GM12878 (cell line): ENCODE measurements around the gene TTLL11. TPM values are rescaled to one million over a fixed set of nuclear protein-coding genes. Genes with fewer than 3 reads are reported as not detected.

ENCODE experiments used
- ATAC-seq: fragments of 200-7000 bp; cut with Tn5 transposase; 3 replicates; pipeline ENCODE4 v1.9.1; 2020; ENCODE audit warnings: mild to moderate bottlenecking, moderate library complexity
- BruUV-seq: library from RNA; stranded (reverse); fragments of 400-500 nt; replicated peaks from 2 replicates; lab custom pipeline; 2021; lab: Mats Ljungman, UMichigan
- CTCF ChIA-PET: fragments of 300-600 bp; sonication (Branson Sonifier 250); formaldehyde crosslinking; extraction: SDS; loops from one replicate; lab custom pipeline; 2021; ENCODE audit warnings: inconsistent platforms; lab: Yijun Ruan, JAX
- POLR2A ChIA-PET: fragments of 350-600 bp; formaldehyde crosslinking; extraction: SDS; loops from one replicate; lab custom pipeline; 2021; ENCODE audit warnings: inconsistent platforms; lab: Charles Lee
- RAD21 ChIA-PET: fragments of 300-600 bp; sonication (Branson Sonifier 250); formaldehyde crosslinking; loops from one replicate; lab custom pipeline; 2023; ENCODE audit warnings: antibody characterized with exemption; ENCODE audit not compliant: unreplicated experiment; lab: Charles Lee
- SMC1A ChIA-PET: fragments of 300-600 bp; sonication (Branson Sonifier 250); formaldehyde crosslinking; loops from one replicate; lab custom pipeline; 2023; ENCODE audit not compliant: unreplicated experiment, uncharacterized antibody; lab: Charles Lee
- DNase-seq: peaks from one replicate; pipeline ENCODE4 v3.0.0-alpha.2; 2011; ENCODE audit warnings: low read depth, low spot score
- FAIRE-seq: peaks from 3 replicates; lab custom pipeline; 2011; peaks lifted over from hg19 to GRCh38; lab: Jason Lieb, UNC
- H2AFZ ChIP-seq: 2 replicates; pipeline ENCODE4 v1.6.0; 2011; ENCODE audit warnings: low read depth, low read length, control low read depth; ENCODE audit not compliant: control insufficient read depth
- H3K27ac ChIP-seq: 2 replicates; pipeline ENCODE4 v1.5.1; 2011; ENCODE audit warnings: control low read depth; ENCODE audit not compliant: control insufficient read depth, insufficient read depth
- H3K27me3 ChIP-seq, 2 experiments: replicated peaks in 1 of 2; 2 replicates each; pipeline versions ENCODE4 v1.6.0 to v1.6.1; 2011; ENCODE audit warnings: low read length in 1 of 2; ENCODE audit not compliant: control insufficient read depth in 2 of 2, insufficient read depth in 2 of 2
- H3K36me3 ChIP-seq, 2 experiments: 2 replicates each; pipeline ENCODE4 v1.5.1; 2011; ENCODE audit warnings: low read length in 1 of 2; ENCODE audit not compliant: control insufficient read depth in 2 of 2, insufficient read depth in 2 of 2
- H3K4me1 ChIP-seq: 2 replicates; pipeline ENCODE4 v1.6.1; 2011; ENCODE audit warnings: mild to moderate bottlenecking, low read length, moderate library complexity, mixed read lengths; ENCODE audit not compliant: control insufficient read depth, insufficient read depth
- H3K4me2 ChIP-seq: 2 replicates; pipeline ENCODE4 v1.6.0; 2011; ENCODE audit warnings: control low read depth; ENCODE audit not compliant: control insufficient read depth, insufficient read depth
- H3K4me3 ChIP-seq: fragments of 200-600 bp; sonication (generic); 2 replicates; pipeline ENCODE4 v1.5.1; 2016
- H3K79me2 ChIP-seq: 2 replicates; pipeline ENCODE4 v1.6.0; 2011; ENCODE audit warnings: low read length; ENCODE audit not compliant: control insufficient read depth, insufficient read depth
- H3K9ac ChIP-seq: 2 replicates; pipeline ENCODE4 v1.8.0; 2011; ENCODE audit warnings: low read length, control low read depth, mixed read lengths; ENCODE audit not compliant: control insufficient read depth, insufficient read depth
- H3K9me3 ChIP-seq: replicated peaks from 3 replicates; pipeline ENCODE4 v1.5.1; 2011; ENCODE audit warnings: mild to moderate bottlenecking, low read length; ENCODE audit not compliant: control insufficient read depth, insufficient read depth
- H4K20me1 ChIP-seq: 2 replicates; pipeline ENCODE4 v1.6.0; 2011; ENCODE audit not compliant: control insufficient read depth, insufficient read depth
- ASH2L ChIP-seq: fragments of 300-600, 200-600 bp; sonication (generic); IDR thresholded peaks from 2 replicates; pipeline ENCODE4 v1.6.1; 2017; ENCODE audit warnings: low read depth, mild to moderate bottlenecking, borderline replicate concordance
- ATF7 ChIP-seq: fragments of 450-650 bp; IDR thresholded peaks from 2 replicates; pipeline ENCODE4 v1.6.1; 2016; ENCODE audit warnings: low read depth, mild to moderate bottlenecking
- CBX3 ChIP-seq: fragments of 200-600 bp; sonication (generic); IDR thresholded peaks from 2 replicates; pipeline ENCODE4 v1.6.1; 2016; ENCODE audit warnings: low read depth, borderline replicate concordance
- EED ChIP-seq: sonication (generic); IDR thresholded peaks from 2 replicates; pipeline ENCODE4 v1.6.1; 2016; ENCODE audit warnings: antibody characterized with exemption, low read depth
- GABPA ChIP-seq: IDR thresholded peaks from 2 replicates; pipeline ENCODE4 v1.6.1; 2014; ENCODE audit warnings: antibody characterized with exemption, low read depth, mild to moderate bottlenecking, inconsistent platforms
- HDAC6 ChIP-seq: fragments of 200-600 bp; sonication (generic); IDR thresholded peaks from one replicate; pipeline ENCODE4 v1.8.0; 2017; ENCODE audit warnings: antibody characterized with exemption; ENCODE audit not compliant: unreplicated experiment
- KDM1A ChIP-seq: fragments of 200-600 bp; sonication (generic); IDR thresholded peaks from 2 replicates; pipeline ENCODE4 v1.6.1; 2016; ENCODE audit warnings: borderline replicate concordance
- NBN ChIP-seq: fragments of 450-650 bp; IDR thresholded peaks from 2 replicates; pipeline ENCODE4 v1.6.1; 2016
- TCF12 ChIP-seq: IDR thresholded peaks from 2 replicates; pipeline ENCODE4 v1.6.1; 2011; ENCODE audit warnings: low read depth, mild to moderate bottlenecking, low read length
- TCF3 ChIP-seq: IDR thresholded peaks from 2 replicates; pipeline ENCODE4 v1.6.1; 2012; ENCODE audit warnings: low read depth, mild to moderate bottlenecking, low read length, borderline replicate concordance; ENCODE audit not compliant: insufficient read depth
- YBX1 ChIP-seq: fragments of 450-650 bp; IDR thresholded peaks from 2 replicates; pipeline ENCODE4 v1.6.1; 2016; ENCODE audit warnings: antibody characterized with exemption
- YY1 ChIP-seq: IDR thresholded peaks from 2 replicates; pipeline ENCODE4 v1.6.1; 2011; ENCODE audit warnings: low read depth, mild to moderate bottlenecking, low read length
- ZBED1 ChIP-seq: IDR thresholded peaks from 2 replicates; pipeline ENCODE4 v1.6.1; 2016; ENCODE audit warnings: borderline replicate concordance
- WGBS: methylation state at CpG from one replicate; pipeline ENCODE4 v1.1.6; 2016; ENCODE audit warnings: low lambda C conversion rate; ENCODE audit not compliant: insufficient replicate concordance, insufficient coverage; ENCODE audit errors: missing lambda C conversion rate; 5-methylcytosine and 5-hydroxymethylcytosine counted together
- in situ Hi-C: fragments of 300-500 bp; cut with MboI; formaldehyde crosslinking; loops from 9 replicates; pipeline ENCODE4 v1.14.3; 2018; ENCODE audit warnings: mixed read lengths
- intact Hi-C: fragments of 100-400 bp; cut with micrococcal nuclease; formaldehyde crosslinking; loops from one replicate; pipeline ENCODE4 v1.14.2; 2022; ENCODE audit not compliant: unreplicated experiment
- polyA plus RNA-seq, 11 experiments: library from polyadenylated mRNA; depleted of rRNA in 4 of 11; unstranded in 6 of 11; stranded (reverse) in 5 of 11; fragments of >200 nt; fragmentation: Nextera tagmentation in 4 of 11; fragmentation: Illumina TruSeq in 1 of 11; extraction: Ambion mirVana in 4 of 11; extraction: Trizol in 1 of 11; gene quantifications; 1 replicate in 1 of 11; 2 replicates in 10 of 11; pipeline versions ENCODE4 v1.2.1 to v1.2.3, GENCODE V29; 2011 to 2016; ENCODE audit warnings: inconsistent platforms in 2 of 11, missing spikeins in 2 of 11, low read depth in 1 of 11
- total RNA-seq, 4 experiments: library from RNA; depleted of rRNA in 3 of 4; stranded (reverse); fragments of >200 nt in 3 of 4; fragmentation: Illumina TruSeq in 1 of 4; extraction: Trizol in 1 of 4; gene quantifications; 2 replicates each; pipeline versions ENCODE4 v1.2.1 to v1.2.3, GENCODE V29; 2013 to 2021
- TF ChIP-seq, protein P1 (sequence below): fragments of 450-650 bp; IDR thresholded peaks from 2 replicates; pipeline ENCODE4 v1.6.1; 2016; ENCODE audit warnings: mild to moderate bottlenecking, moderate library complexity, borderline replicate concordance
- TF ChIP-seq, protein P2 (sequence below): fragments of 450-650 bp; IDR thresholded peaks from 2 replicates; pipeline ENCODE4 v1.6.1; 2018; ENCODE audit warnings: mild to moderate bottlenecking, low read depth, moderate library complexity; ENCODE audit not compliant: partially characterized antibody
- TF ChIP-seq, protein P3 (sequence below): fragments of 450-650 bp; IDR thresholded peaks from 2 replicates; pipeline ENCODE4 v1.6.1; 2014; ENCODE audit warnings: mild to moderate bottlenecking

The TTLL11 gene
- total and polyA plus RNA-seq, 10 of the 15 experiments (the other 5 are each of a cell fraction or from before 2014, with no cell fraction given) = 1.2 to 3.7 (median 2.9) TPM

DNA sequence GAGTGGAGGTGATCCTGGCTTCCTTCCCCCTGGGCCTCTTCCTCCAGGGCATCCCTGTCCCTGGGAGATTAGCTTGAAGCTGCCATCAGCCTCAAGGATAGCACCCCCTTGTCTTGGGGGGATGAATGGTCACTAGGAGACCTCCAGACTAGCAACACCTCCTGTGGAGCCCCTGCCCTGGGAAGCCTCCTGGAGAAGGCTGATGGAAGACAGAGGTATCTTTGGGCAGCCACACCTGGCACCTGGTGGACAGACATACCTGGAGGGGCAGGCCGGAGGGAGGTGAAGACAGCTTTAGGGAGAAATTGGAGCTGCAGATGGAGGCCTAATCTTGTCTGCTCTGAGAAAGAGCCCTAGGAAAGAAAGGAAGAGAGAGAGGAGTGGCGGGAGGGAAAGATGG lies 9.0 kb upstream of the TTLL11 start (continued):
- no peak for TF ChIP-seq CBX3
- no peak for TF ChIP-seq TCF3
- TF ChIP-seq, protein P1, sequence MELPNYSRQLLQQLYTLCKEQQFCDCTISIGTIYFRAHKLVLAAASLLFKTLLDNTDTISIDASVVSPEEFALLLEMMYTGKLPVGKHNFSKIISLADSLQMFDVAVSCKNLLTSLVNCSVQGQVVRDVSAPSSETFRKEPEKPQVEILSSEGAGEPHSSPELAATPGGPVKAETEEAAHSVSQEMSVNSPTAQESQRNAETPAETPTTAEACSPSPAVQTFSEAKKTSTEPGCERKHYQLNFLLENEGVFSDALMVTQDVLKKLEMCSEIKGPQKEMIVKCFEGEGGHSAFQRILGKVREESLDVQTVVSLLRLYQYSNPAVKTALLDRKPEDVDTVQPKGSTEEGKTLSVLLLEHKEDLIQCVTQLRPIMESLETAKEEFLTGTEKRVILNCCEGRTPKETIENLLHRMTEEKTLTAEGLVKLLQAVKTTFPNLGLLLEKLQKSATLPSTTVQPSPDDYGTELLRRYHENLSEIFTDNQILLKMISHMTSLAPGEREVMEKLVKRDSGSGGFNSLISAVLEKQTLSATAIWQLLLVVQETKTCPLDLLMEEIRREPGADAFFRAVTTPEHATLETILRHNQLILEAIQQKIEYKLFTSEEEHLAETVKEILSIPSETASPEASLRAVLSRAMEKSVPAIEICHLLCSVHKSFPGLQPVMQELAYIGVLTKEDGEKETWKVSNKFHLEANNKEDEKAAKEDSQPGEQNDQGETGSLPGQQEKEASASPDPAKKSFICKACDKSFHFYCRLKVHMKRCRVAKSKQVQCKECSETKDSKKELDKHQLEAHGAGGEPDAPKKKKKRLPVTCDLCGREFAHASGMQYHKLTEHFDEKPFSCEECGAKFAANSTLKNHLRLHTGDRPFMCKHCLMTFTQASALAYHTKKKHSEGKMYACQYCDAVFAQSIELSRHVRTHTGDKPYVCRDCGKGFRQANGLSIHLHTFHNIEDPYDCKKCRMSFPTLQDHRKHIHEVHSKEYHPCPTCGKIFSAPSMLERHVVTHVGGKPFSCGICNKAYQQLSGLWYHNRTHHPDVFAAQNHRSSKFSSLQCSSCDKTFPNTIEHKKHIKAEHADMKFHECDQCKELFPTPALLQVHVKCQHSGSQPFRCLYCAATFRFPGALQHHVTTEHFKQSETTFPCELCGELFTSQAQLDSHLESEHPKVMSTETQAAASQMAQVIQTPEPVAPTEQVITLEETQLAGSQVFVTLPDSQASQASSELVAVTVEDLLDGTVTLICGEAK = no peak
- TF ChIP-seq, protein P2, sequence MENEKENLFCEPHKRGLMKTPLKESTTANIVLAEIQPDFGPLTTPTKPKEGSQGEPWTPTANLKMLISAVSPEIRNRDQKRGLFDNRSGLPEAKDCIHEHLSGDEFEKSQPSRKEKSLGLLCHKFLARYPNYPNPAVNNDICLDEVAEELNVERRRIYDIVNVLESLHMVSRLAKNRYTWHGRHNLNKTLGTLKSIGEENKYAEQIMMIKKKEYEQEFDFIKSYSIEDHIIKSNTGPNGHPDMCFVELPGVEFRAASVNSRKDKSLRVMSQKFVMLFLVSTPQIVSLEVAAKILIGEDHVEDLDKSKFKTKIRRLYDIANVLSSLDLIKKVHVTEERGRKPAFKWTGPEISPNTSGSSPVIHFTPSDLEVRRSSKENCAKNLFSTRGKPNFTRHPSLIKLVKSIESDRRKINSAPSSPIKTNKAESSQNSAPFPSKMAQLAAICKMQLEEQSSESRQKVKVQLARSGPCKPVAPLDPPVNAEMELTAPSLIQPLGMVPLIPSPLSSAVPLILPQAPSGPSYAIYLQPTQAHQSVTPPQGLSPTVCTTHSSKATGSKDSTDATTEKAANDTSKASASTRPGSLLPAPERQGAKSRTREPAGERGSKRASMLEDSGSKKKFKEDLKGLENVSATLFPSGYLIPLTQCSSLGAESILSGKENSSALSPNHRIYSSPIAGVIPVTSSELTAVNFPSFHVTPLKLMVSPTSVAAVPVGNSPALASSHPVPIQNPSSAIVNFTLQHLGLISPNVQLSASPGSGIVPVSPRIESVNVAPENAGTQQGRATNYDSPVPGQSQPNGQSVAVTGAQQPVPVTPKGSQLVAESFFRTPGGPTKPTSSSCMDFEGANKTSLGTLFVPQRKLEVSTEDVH = no peak

DNA sequence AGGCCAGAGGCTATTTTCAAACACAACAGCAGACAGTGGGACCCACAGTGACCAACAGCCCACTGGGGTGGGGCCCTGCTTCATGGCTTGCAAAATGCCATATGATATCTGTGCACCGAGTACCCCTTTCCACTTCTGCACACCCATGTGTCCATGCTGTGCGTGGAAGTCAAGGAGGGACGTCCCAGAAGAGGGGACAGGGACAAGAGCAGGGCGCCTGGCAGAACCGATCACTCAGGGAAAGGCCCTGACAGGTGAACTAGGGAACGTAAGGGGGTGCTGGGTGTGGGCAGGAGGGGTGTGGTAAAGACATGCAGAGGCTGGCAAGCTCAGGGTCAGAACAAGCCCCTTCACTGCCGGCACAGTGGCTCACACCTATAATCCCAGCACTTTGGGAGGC lies 7.6 kb upstream of the TTLL11 start:
- no peak for ATAC-seq
- Histone ChIP-seq H3K4me1 (no peaks in the 10 kb centered on the region), H3K79me2 (no peaks in the 10 kb centered on the region), H2AFZ (no peak overlapping the region), H3K4me3 (no peak overlapping the region), H3K4me2 (no peak overlapping the region), H4K20me1 (no peaks in the 10 kb centered on the region), H3K9ac (no peak overlapping the region), H3K27ac (no peak overlapping the region), H3K27me3 (no peaks in the 10 kb centered on the region), H3K9me3 (no peaks in the 10 kb centered on the region; the same call in 2 of the 3 replicates), H3K36me3 (no peaks in the 10 kb centered on the region)
- in situ Hi-C loops = no loop called here
- ChIA-PET SMC1A (interaction anchor here (1.2 kb wide), 1 partner anchor 24 kb away, joined by 6 read pairs; no protein-coding TSS in a partner anchor), RAD21 (interaction anchor here (0.9 to 2.1 kb wide), 2 partner anchors 24 to 250 kb away, joined by 4 to 8 read pairs; no protein-coding TSS in a partner anchor), CTCF (interaction anchor here (1.0 to 3.9 kb wide), 3 partner anchors 21 to 32 kb away, joined by 3 to 18 read pairs (median 4); no protein-coding TSS in a partner anchor), POLR2A (no interaction called here)
- DNase-seq = no peak
- WGBS = 58% methylated on average over 7 of the region's 7 CpGs
- FAIRE-seq = no peak
- intact Hi-C loops = no loop called here
- no TSS peak for BruUV-seq
- TF ChIP-seq CBX3 (no peak), ASH2L (no peak), ZBED1 (no peak), YY1 (no peak), EED (no peak), GABPA (no peak), TCF12 (no peak), KDM1A (no peak), YBX1 (no peak), NBN (no peak), HDAC6 (no peak), ATF7 (no peak)
- TF ChIP-seq, protein P3, sequence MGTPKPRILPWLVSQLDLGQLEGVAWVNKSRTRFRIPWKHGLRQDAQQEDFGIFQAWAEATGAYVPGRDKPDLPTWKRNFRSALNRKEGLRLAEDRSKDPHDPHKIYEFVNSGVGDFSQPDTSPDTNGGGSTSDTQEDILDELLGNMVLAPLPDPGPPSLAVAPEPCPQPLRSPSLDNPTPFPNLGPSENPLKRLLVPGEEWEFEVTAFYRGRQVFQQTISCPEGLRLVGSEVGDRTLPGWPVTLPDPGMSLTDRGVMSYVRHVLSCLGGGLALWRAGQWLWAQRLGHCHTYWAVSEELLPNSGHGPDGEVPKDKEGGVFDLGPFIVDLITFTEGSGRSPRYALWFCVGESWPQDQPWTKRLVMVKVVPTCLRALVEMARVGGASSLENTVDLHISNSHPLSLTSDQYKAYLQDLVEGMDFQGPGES = no peak
